Measurements from ENCODE around the gene NEK2.
A peak's percentile ranks its signal among the peaks of the same experiment; 100 is the strongest.

Gene NEK2

GRCh38 chr1:211704543-211704942, 29.1 kb upstream of the NEK2 start:
- ChIA-PET CTCF (interaction anchor here (1.4 kb wide), 1 partner anchor 9 kb away, joined by 4 read pairs; no protein-coding TSS in a partner anchor), POLR2A (no interaction called here)
- H3K4me3 ChIP-seq (ENCODE audit: control insufficient read depth in 1 of 7, extremely low read depth in 1 of 7, insufficient read depth in 4 of 7, low read depth in 2 of 7, low read length in 6 of 7): no peak overlapping the region
- WGBS (ENCODE audit: insufficient coverage): 86% methylated on average over 3 of the region's 3 CpGs
- no peaks in the 10 kb centered on the region for H3K9me3 ChIP-seq (ENCODE audit: control extremely low read depth in 1 of 5, control insufficient read depth in 4 of 5, insufficient read depth in 2 of 5, low read depth in 1 of 5, low read length in 4 of 5)
- H3K4me1 ChIP-seq (ENCODE audit: control extremely low read depth in 1 of 4, control insufficient read depth in 4 of 4, insufficient read depth in 4 of 4, low read length in 3 of 4): peaks cover 0 to 5% (median 0%) of the 10 kb centered on the region in 4 experiments
- H3K36me3 ChIP-seq (ENCODE audit: control insufficient read depth in 4 of 4, insufficient read depth in 4 of 4, low read length in 3 of 4): no peaks in the 10 kb centered on the region
- no peak overlapping the region for H3K27ac ChIP-seq (ENCODE audit: insufficient read depth in 1 of 2, low read depth in 1 of 2, low read length in 2 of 2, poor library complexity in 1 of 2, severe bottlenecking in 2 of 2)
- no peak for DNase-seq
- H3K27me3 ChIP-seq (replicated peaks in 2 of 5; ENCODE audit: control insufficient read depth in 4 of 5, insufficient read depth in 5 of 5, low read length in 4 of 5): no peaks in the 10 kb centered on the region

- H3K4me3 ChIP-seq (ENCODE audit: control insufficient read depth in 1 of 7, extremely low read depth in 1 of 7, insufficient read depth in 4 of 7, low read depth in 2 of 7, low read length in 6 of 7): no peak overlapping the region
- peaks cover 0 to 5% (median under 1%) of the 10 kb centered on the region in 4 experiments for H3K4me1 ChIP-seq (ENCODE audit: control extremely low read depth in 1 of 4, control insufficient read depth in 4 of 4, insufficient read depth in 4 of 4, low read length in 3 of 4)
- CTCF ChIA-PET: interaction anchor here (1.4 kb wide), 1 partner anchor 9 kb away, joined by 4 read pairs; no protein-coding TSS in a partner anchor
- no peak for DNase-seq
- H3K27me3 ChIP-seq (replicated peaks in 2 of 5; ENCODE audit: control insufficient read depth in 4 of 5, insufficient read depth in 5 of 5, low read length in 4 of 5): no peaks in the 10 kb centered on the region
- WGBS (ENCODE audit: insufficient coverage): 75% methylated on average over 10 of the region's 11 CpGs
- H3K36me3 ChIP-seq (ENCODE audit: control insufficient read depth in 4 of 4, insufficient read depth in 4 of 4, low read length in 3 of 4): no peaks in the 10 kb centered on the region
- POLR2A ChIA-PET: no interaction called here
- H3K9me3 ChIP-seq (ENCODE audit: control extremely low read depth in 1 of 5, control insufficient read depth in 4 of 5, insufficient read depth in 2 of 5, low read depth in 1 of 5, low read length in 4 of 5): no peaks in the 10 kb centered on the region
- H3K27ac ChIP-seq (ENCODE audit: insufficient read depth in 1 of 2, low read depth in 1 of 2, low read length in 2 of 2, poor library complexity in 1 of 2, severe bottlenecking in 2 of 2): no peak overlapping the region
Measured at GRCh38 chr1:211703812-211704537, 28.6 kb upstream of the NEK2 start.

- ChIA-PET POLR2A (no interaction called here), CTCF (no interaction called here)
- Histone ChIP-seq H3K4me1 (ENCODE audit: control extremely low read depth in 1 of 4, control insufficient read depth in 4 of 4, insufficient read depth in 4 of 4, low read length in 3 of 4) (peaks cover 0 to 13% (median 11%) of the 10 kb centered on the region in 4 experiments), H3K27me3 (replicated peaks in 2 of 5; ENCODE audit: control insufficient read depth in 4 of 5, insufficient read depth in 5 of 5, low read length in 4 of 5) (no peaks in the 10 kb centered on the region), H3K4me3 (ENCODE audit: control insufficient read depth in 1 of 7, extremely low read depth in 1 of 7, insufficient read depth in 4 of 7, low read depth in 2 of 7, low read length in 6 of 7) (no peak overlapping the region), H3K36me3 (ENCODE audit: control insufficient read depth in 4 of 4, insufficient read depth in 4 of 4, low read length in 3 of 4) (no peaks in the 10 kb centered on the region), H3K27ac (ENCODE audit: insufficient read depth in 1 of 2, low read depth in 1 of 2, low read length in 2 of 2, poor library complexity in 1 of 2, severe bottlenecking in 2 of 2) (no peak overlapping the region), H3K9me3 (ENCODE audit: control extremely low read depth in 1 of 5, control insufficient read depth in 4 of 5, insufficient read depth in 2 of 5, low read depth in 1 of 5, low read length in 4 of 5) (no peaks in the 10 kb centered on the region)
- no peak for DNase-seq
- 94% methylated on average over 5 of the region's 6 CpGs for WGBS (ENCODE audit: insufficient coverage)
Measured at GRCh38 chr1:211701733-211702132, 26.3 kb upstream of the NEK2 start.

GRCh38 chr1:211699059-211699458, 23.6 kb upstream of the NEK2 start:
- no peak for DNase-seq
- WGBS (ENCODE audit: insufficient coverage): 79% methylated on average over 16 of the region's 16 CpGs
- peak overlapping the region in 1 of 7 experiments; percentile 70 for H3K4me3 ChIP-seq (ENCODE audit: control insufficient read depth in 1 of 7, extremely low read depth in 1 of 7, insufficient read depth in 4 of 7, low read depth in 2 of 7, low read length in 6 of 7)
- H3K36me3 ChIP-seq (ENCODE audit: control insufficient read depth in 4 of 4, insufficient read depth in 4 of 4, low read length in 3 of 4): no peaks in the 10 kb centered on the region
- POLR2A ChIA-PET: interaction anchor here (0.6 kb wide), 1 partner anchor 225 kb away, joined by 3 read pairs; no protein-coding TSS in a partner anchor
- H3K27me3 ChIP-seq (replicated peaks in 2 of 5; ENCODE audit: control insufficient read depth in 4 of 5, insufficient read depth in 5 of 5, low read length in 4 of 5): no peaks in the 10 kb centered on the region
- H3K27ac ChIP-seq (ENCODE audit: insufficient read depth in 1 of 2, low read depth in 1 of 2, low read length in 2 of 2, poor library complexity in 1 of 2, severe bottlenecking in 2 of 2): no peak overlapping the region
- CTCF ChIA-PET: interaction anchor here (0.8 to 3.9 kb wide), 21 partner anchors 11 to 756 kb away, joined by 3 to 22 read pairs (median 6); partner anchors contain the start of genes DTL and INTS7
- H3K4me1 ChIP-seq (ENCODE audit: control extremely low read depth in 1 of 4, control insufficient read depth in 4 of 4, insufficient read depth in 4 of 4, low read length in 3 of 4): peaks cover 0 to 25% (median 15%) of the 10 kb centered on the region in 4 experiments
- peaks cover 0 to 7% (median 2%) of the 10 kb centered on the region in 5 experiments for H3K9me3 ChIP-seq (ENCODE audit: control extremely low read depth in 1 of 5, control insufficient read depth in 4 of 5, insufficient read depth in 2 of 5, low read depth in 1 of 5, low read length in 4 of 5)

- WGBS (ENCODE audit: insufficient coverage): 25% methylated on average over 19 of the region's 29 CpGs
- POLR2A ChIA-PET: interaction anchor here (0.6 kb wide), 1 partner anchor 226 kb away, joined by 3 read pairs; no protein-coding TSS in a partner anchor
Measured at GRCh38 chr1:211698161-211699026, 23.0 kb upstream of the NEK2 start.

GRCh38 chr1:211697356-211697755, 21.9 kb upstream of the NEK2 start:
- Histone ChIP-seq H3K4me3 (ENCODE audit: control insufficient read depth in 1 of 7, extremely low read depth in 1 of 7, insufficient read depth in 4 of 7, low read depth in 2 of 7, low read length in 6 of 7) (no peak overlapping the region), H3K36me3 (ENCODE audit: control insufficient read depth in 4 of 4, insufficient read depth in 4 of 4, low read length in 3 of 4) (no peaks in the 10 kb centered on the region), H3K4me1 (ENCODE audit: control extremely low read depth in 1 of 4, control insufficient read depth in 4 of 4, insufficient read depth in 4 of 4, low read length in 3 of 4) (peaks cover 0 to 21% (median 15%) of the 10 kb centered on the region in 4 experiments), H3K9me3 (ENCODE audit: control extremely low read depth in 1 of 5, control insufficient read depth in 4 of 5, insufficient read depth in 2 of 5, low read depth in 1 of 5, low read length in 4 of 5) (peaks cover 0 to 7% (median 2%) of the 10 kb centered on the region in 5 experiments), H3K27me3 (replicated peaks in 2 of 5; ENCODE audit: control insufficient read depth in 4 of 5, insufficient read depth in 5 of 5, low read length in 4 of 5) (no peaks in the 10 kb centered on the region), H3K27ac (ENCODE audit: insufficient read depth in 1 of 2, low read depth in 1 of 2, low read length in 2 of 2, poor library complexity in 1 of 2, severe bottlenecking in 2 of 2) (no peak overlapping the region)
- ChIA-PET POLR2A (no interaction called here), CTCF (interaction anchor here (0.9 to 3.9 kb wide), 14 partner anchors 11 to 877 kb away, joined by 3 to 22 read pairs (median 5); no protein-coding TSS in a partner anchor)
- peak in 2 of 3 donors; percentile 50 to 57 for DNase-seq
- WGBS (ENCODE audit: insufficient coverage): 100% methylated on average over 1 of the region's 1 CpG

More at GRCh38 chr1:211698161-211699026, 23.0 kb upstream of the NEK2 start:
- peaks cover 0 to 7% (median 2%) of the 10 kb centered on the region in 5 experiments for H3K9me3 ChIP-seq (ENCODE audit: control extremely low read depth in 1 of 5, control insufficient read depth in 4 of 5, insufficient read depth in 2 of 5, low read depth in 1 of 5, low read length in 4 of 5)
- H3K27me3 ChIP-seq (replicated peaks in 2 of 5; ENCODE audit: control insufficient read depth in 4 of 5, insufficient read depth in 5 of 5, low read length in 4 of 5): no peaks in the 10 kb centered on the region
- no peak overlapping the region for H3K27ac ChIP-seq (ENCODE audit: insufficient read depth in 1 of 2, low read depth in 1 of 2, low read length in 2 of 2, poor library complexity in 1 of 2, severe bottlenecking in 2 of 2)
- CTCF ChIA-PET: interaction anchor here (0.9 to 3.9 kb wide), 24 partner anchors 11 to 876 kb away, joined by 3 to 22 read pairs (median 6); partner anchors contain the start of genes DTL and INTS7
- peaks cover 0 to 25% (median 15%) of the 10 kb centered on the region in 4 experiments for H3K4me1 ChIP-seq (ENCODE audit: control extremely low read depth in 1 of 4, control insufficient read depth in 4 of 4, insufficient read depth in 4 of 4, low read length in 3 of 4)
- peak overlapping the region in 5 of 7 experiments; percentile 23 to 70 (median 51) for H3K4me3 ChIP-seq (ENCODE audit: control insufficient read depth in 1 of 7, extremely low read depth in 1 of 7, insufficient read depth in 4 of 7, low read depth in 2 of 7, low read length in 6 of 7)
- no peaks in the 10 kb centered on the region for H3K36me3 ChIP-seq (ENCODE audit: control insufficient read depth in 4 of 4, insufficient read depth in 4 of 4, low read length in 3 of 4)
- peak; percentile 64 to 79 (median 77) for DNase-seq

Data from common myeloid progenitor, CD34-positive (primary cell).